ENCODE data around the gene CFAP90.

Gene CFAP90

GRCh38 chr5:7886849-7887475 is 36.0 kb upstream of the CFAP90 start:
- no peak overlapping the region for H3K27ac ChIP-seq
- TF ChIP-seq, protein P1, sequence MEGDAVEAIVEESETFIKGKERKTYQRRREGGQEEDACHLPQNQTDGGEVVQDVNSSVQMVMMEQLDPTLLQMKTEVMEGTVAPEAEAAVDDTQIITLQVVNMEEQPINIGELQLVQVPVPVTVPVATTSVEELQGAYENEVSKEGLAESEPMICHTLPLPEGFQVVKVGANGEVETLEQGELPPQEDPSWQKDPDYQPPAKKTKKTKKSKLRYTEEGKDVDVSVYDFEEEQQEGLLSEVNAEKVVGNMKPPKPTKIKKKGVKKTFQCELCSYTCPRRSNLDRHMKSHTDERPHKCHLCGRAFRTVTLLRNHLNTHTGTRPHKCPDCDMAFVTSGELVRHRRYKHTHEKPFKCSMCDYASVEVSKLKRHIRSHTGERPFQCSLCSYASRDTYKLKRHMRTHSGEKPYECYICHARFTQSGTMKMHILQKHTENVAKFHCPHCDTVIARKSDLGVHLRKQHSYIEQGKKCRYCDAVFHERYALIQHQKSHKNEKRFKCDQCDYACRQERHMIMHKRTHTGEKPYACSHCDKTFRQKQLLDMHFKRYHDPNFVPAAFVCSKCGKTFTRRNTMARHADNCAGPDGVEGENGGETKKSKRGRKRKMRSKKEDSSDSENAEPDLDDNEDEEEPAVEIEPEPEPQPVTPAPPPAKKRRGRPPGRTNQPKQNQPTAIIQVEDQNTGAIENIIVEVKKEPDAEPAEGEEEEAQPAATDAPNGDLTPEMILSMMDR (IDR thresholded peaks at IDR 0.05; ENCODE audit: low read depth, low read length, missing control alignments), result peak; percentile 32
- H3K36me3 ChIP-seq (replicated peaks), result peaks cover 31% of the 10 kb centered on the region
- no peaks in the 10 kb centered on the region for H3K27me3 ChIP-seq (replicated peaks)
- DNase-seq, result no peak
- in situ Hi-C loops (cut with HindIII; ENCODE audit: low pct_ligation_motif_present, low sequenced_read_pairs), result no loop called here
- no peak overlapping the region for H3K4me3 ChIP-seq (ENCODE audit: low read depth, low read length)

- in situ Hi-C loops (cut with HindIII; ENCODE audit: low pct_ligation_motif_present, low sequenced_read_pairs), result no loop called here
- TF ChIP-seq, protein P1 (IDR thresholded peaks at IDR 0.05; ENCODE audit: low read depth, low read length, missing control alignments), result no peak
- H3K4me3 ChIP-seq (ENCODE audit: low read depth, low read length), result no peak overlapping the region
- DNase-seq, result no peak
- H3K27ac ChIP-seq, result no peak overlapping the region
- H3K36me3 ChIP-seq (replicated peaks), result peaks cover 40% of the 10 kb centered on the region
- H3K27me3 ChIP-seq (replicated peaks), result no peaks in the 10 kb centered on the region
Measured at GRCh38 chr5:7884491-7885267, 33.7 kb upstream of the CFAP90 start.

- TF ChIP-seq, protein P1 (IDR thresholded peaks at IDR 0.05; ENCODE audit: low read depth, low read length, missing control alignments), result no peak
- Histone ChIP-seq H3K4me3 (ENCODE audit: low read depth, low read length) (no peak overlapping the region), H3K27ac (no peak overlapping the region), H3K36me3 (replicated peaks) (peaks cover 37% of the 10 kb centered on the region), H3K27me3 (replicated peaks) (no peaks in the 10 kb centered on the region)
- no peak for DNase-seq
- in situ Hi-C loops (cut with HindIII; ENCODE audit: low pct_ligation_motif_present, low sequenced_read_pairs), result no loop called here
Measured at GRCh38 chr5:7882926-7883325, 32.0 kb upstream of the CFAP90 start.

DNA sequence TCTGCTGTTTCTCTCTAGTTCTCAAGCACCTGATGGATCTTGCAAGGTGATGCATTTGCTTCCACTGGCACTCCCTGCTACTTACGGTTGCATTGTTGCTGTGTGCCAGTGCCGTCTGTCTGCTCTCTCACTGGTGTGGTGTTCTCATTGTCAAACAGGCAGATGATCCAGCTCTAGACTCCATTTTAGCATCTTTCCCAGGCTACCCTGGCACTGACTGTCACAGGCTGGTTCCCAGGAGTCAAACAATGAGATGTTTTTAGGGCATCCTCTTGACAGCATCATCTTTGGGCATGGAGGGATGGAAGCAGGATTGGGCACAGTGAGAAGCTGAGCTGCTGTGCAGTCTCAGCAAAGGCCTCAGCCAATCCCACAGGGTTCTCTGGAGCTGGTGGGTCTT is 30.9 kb upstream of the CFAP90 start:
- H3K27me3 ChIP-seq (replicated peaks), result no peaks in the 10 kb centered on the region
- DNase-seq, result no peak
- in situ Hi-C loops (cut with HindIII; ENCODE audit: low pct_ligation_motif_present, low sequenced_read_pairs), result no loop called here
- TF ChIP-seq, protein P1 (IDR thresholded peaks at IDR 0.05; ENCODE audit: low read depth, low read length, missing control alignments), result no peak
- H3K4me3 ChIP-seq (ENCODE audit: low read depth, low read length), result no peak overlapping the region
- peaks cover 37% of the 10 kb centered on the region for H3K36me3 ChIP-seq (replicated peaks)
- H3K27ac ChIP-seq, result no peak overlapping the region

GRCh38 chr5:7881091-7881490 is 30.2 kb upstream of the CFAP90 start:
- TF ChIP-seq, protein P1 (IDR thresholded peaks at IDR 0.05; ENCODE audit: low read depth, low read length, missing control alignments), result no peak
- Histone ChIP-seq H3K4me3 (ENCODE audit: low read depth, low read length) (no peak overlapping the region), H3K36me3 (replicated peaks) (peaks cover 43% of the 10 kb centered on the region), H3K27ac (no peak overlapping the region), H3K27me3 (replicated peaks) (no peaks in the 10 kb centered on the region)
- in situ Hi-C loops (cut with HindIII; ENCODE audit: low pct_ligation_motif_present, low sequenced_read_pairs), result no loop called here
- DNase-seq, result no peak

Data from brain microvascular endothelial cell (primary cell).